PFSK-1 (cell line): ENCODE results near the gene AKAP6.

Experiments used
- POLR2AphosphoS5 ChIP-seq: IDR thresholded peaks from 2 replicates; pipeline ENCODE4 v1.6.1; 2012; ENCODE audit warnings: low read depth, mild to moderate bottlenecking, control low read depth, low read length, moderate library complexity
- SIN3A ChIP-seq: IDR thresholded peaks from 2 replicates; pipeline ENCODE4 v1.6.1; 2012; ENCODE audit warnings: mild to moderate bottlenecking, low read length, moderate library complexity, borderline replicate concordance; ENCODE audit not compliant: insufficient read depth
- TAF1 ChIP-seq: IDR thresholded peaks from 2 replicates; pipeline ENCODE4 v1.6.1; 2012; ENCODE audit warnings: low read length, control low read depth, borderline replicate concordance; ENCODE audit not compliant: insufficient read depth

DNA sequence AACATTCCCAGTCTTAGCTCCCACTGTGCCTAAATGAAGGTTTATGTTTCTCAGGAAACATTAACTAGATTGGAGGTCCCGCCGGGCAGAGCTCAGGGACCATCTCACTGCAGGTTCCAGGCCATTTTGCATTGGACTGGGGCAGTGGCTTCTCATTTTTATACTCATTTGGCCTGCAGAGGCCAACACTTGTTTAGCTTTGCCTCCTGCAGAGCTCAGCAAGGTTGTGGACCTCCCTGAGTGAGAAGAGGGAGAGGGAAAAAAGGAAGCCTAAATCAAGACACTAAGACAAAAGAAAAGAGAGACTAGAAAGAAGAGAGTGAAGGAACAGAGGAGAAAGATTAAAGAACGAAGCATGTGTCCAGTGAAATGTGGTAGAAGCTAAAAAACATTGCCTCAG lies 280.3 kb downstream of the AKAP6 start:
- TF ChIP-seq POLR2AphosphoS5 (no peak), TAF1 (no peak), SIN3A (no peak)
